Measurements from ENCODE around the gene CHCHD3. TPM values are rescaled to one million over a fixed set of nuclear protein-coding genes. Genes with fewer than 3 reads are reported as not detected.

Gene CHCHD3
- total RNA-seq, 4 donors from 2014 or later: 66.0 to 79.1 (median 70.0) TPM

DNA sequence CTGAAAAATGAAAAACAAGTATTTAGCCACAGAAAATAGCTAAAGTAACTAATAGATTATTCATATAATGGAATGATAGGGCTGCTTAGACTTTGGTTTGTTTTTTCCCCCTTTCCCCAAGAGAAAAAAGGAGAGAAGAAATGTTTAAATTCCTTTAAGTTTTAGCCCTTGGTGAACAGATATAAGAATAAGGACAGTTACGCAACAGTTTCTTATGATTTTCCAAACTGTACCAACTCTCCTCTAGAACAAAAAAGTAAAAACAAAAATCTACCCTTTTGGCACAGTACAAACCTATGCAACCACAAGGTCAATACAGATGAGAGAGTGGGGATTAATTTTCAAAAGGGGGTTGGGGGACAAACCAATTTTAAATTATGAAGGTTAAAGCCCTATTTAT is 227.7 kb downstream of the CHCHD3 start:
- Histone ChIP-seq H3K4me3 (replicated peaks in 1 of 3) (no peak overlapping the region), H3K9me3 (no peaks in the 10 kb centered on the region), H3K27me3 (no peaks in the 10 kb centered on the region), H3K36me3 (no peaks in the 10 kb centered on the region), H3K27ac (no peak overlapping the region), H3K4me1 (no peaks in the 10 kb centered on the region)
- intact Hi-C loops (cut with DNase I): no loop called here
- TF ChIP-seq, protein P1, sequence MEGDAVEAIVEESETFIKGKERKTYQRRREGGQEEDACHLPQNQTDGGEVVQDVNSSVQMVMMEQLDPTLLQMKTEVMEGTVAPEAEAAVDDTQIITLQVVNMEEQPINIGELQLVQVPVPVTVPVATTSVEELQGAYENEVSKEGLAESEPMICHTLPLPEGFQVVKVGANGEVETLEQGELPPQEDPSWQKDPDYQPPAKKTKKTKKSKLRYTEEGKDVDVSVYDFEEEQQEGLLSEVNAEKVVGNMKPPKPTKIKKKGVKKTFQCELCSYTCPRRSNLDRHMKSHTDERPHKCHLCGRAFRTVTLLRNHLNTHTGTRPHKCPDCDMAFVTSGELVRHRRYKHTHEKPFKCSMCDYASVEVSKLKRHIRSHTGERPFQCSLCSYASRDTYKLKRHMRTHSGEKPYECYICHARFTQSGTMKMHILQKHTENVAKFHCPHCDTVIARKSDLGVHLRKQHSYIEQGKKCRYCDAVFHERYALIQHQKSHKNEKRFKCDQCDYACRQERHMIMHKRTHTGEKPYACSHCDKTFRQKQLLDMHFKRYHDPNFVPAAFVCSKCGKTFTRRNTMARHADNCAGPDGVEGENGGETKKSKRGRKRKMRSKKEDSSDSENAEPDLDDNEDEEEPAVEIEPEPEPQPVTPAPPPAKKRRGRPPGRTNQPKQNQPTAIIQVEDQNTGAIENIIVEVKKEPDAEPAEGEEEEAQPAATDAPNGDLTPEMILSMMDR (IDR thresholded peaks at IDR 0.05): no peak
- no peak for TF ChIP-seq POLR2A (IDR thresholded peaks at IDR 0.05)
- WGBS, 2 donors: 99 to 100% methylated on average over 1 of the region's 1 CpG
- no peak for DNase-seq

DNA sequence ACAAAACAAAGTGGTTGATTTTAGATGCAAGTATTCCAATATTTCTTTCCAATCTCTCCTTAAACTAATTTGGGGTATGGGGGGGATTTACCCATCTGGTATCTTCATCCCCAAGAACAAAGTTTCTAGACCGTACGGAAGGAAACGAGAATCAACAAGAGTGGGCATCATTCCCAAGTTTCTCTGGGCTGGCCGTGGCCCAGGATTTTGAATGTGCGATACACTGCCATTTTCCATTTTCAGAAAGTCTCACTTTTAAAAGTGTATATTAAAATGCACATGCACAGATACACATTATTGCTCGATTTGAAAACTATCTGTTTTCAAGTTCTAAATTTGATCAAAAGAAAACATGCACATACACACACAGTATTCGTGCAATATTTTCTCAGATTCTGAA is 234.5 kb downstream of the CHCHD3 start:
- Histone ChIP-seq H3K9me3 (no peaks in the 10 kb centered on the region), H3K4me1 (no peaks in the 10 kb centered on the region), H3K36me3 (no peaks in the 10 kb centered on the region), H3K4me3 (replicated peaks in 1 of 3) (no peak overlapping the region), H3K27me3 (no peaks in the 10 kb centered on the region), H3K27ac (no peak overlapping the region)
- TF ChIP-seq, protein P1 (IDR thresholded peaks at IDR 0.05): no peak
- TF ChIP-seq POLR2A (IDR thresholded peaks at IDR 0.05): no peak
- intact Hi-C loops (cut with DNase I): no loop called here
- WGBS, 2 donors: 91 to 96% methylated on average over 7 of the region's 7 CpGs
- no peak for DNase-seq

DNA sequence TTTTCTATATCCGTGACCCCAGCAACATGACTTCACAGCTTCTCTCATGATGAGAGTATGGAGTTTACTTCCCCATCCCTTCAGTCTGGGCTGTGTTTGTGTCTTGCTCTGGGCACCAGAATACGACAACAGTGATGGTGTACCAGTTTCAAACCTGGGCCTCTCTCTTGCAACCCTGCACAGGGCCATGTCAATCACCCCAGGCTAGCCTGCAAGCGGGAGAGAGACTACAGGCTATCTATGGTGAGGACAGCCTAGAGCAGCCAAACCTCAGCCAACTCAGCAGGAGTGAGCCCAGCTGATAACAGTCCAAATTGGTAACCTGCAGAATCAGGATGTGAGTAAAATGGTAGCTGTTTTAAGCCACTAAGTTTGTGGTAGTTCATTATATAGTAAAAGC is 235.8 kb downstream of the CHCHD3 start:
- DNase-seq: no peak

DNA sequence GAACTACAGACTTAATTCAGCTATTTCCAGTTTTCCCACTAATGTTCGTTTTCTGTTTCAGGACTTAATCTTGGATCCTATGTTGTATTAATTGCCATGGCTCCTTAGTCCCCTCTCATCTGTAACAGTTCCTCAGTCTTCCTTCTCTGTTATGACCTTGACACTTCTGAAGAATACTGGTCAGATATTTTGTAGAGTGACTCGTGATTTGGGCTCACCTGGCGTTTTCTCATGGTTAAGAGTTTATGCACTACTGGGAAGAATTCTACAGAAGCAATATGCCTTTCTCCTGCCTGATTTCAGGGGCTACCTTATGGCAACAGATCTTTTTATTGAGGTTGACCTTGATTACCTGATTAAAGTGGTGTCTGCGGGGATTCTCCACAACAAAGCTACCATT is 239.4 kb downstream of the CHCHD3 start:
- no peaks in the 10 kb centered on the region for H3K9me3 ChIP-seq
- whole genome bisulfite sequencing, 2 donors: 97 to 98% methylated on average over 4 of the region's 4 CpGs
- H3K4me1 ChIP-seq: no peaks in the 10 kb centered on the region
- TF ChIP-seq POLR2A (IDR thresholded peaks at IDR 0.05): no peak
- TF ChIP-seq, protein P1 (IDR thresholded peaks at IDR 0.05): no peak
- intact Hi-C loops (cut with DNase I): no loop called here
- DNase-seq: no peak
- no peak overlapping the region for H3K27ac ChIP-seq
- H3K4me3 ChIP-seq (replicated peaks in 1 of 3): no peak overlapping the region
- H3K36me3 ChIP-seq: no peaks in the 10 kb centered on the region
- H3K27me3 ChIP-seq: no peaks in the 10 kb centered on the region

More for the DNA sequence above, 235.8 kb downstream of the CHCHD3 start:
- H3K27me3 ChIP-seq: no peaks in the 10 kb centered on the region
- no peaks in the 10 kb centered on the region for H3K9me3 ChIP-seq
- H3K27ac ChIP-seq: no peak overlapping the region
- H3K36me3 ChIP-seq: no peaks in the 10 kb centered on the region
- H3K4me3 ChIP-seq (replicated peaks in 1 of 3): no peak overlapping the region
- intact Hi-C loops (cut with DNase I): no loop called here
- no peaks in the 10 kb centered on the region for H3K4me1 ChIP-seq
- TF ChIP-seq POLR2A (IDR thresholded peaks at IDR 0.05): no peak
- TF ChIP-seq, protein P1 (IDR thresholded peaks at IDR 0.05): no peak
- 83 to 100% methylated on average over 3 of the region's 3 CpGs for WGBS, 2 donors

DNA sequence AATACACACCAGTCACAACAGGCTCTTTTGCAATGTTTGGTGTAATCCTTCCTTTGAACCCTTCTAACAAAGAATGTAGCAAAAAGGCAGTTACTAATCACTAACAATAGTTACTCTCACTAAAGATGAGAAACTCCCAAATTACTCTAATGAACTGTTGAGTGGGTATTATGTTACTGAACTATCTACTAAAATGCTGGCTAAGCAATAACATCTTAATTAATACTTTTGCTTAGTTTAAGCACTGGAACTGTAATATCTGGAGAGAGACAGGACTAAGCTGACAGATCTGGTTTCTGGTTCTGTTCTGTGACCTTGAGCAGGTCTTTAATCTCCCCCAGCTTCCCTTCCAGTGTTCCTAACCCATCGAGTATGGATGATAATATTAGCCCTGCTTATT is 241.7 kb downstream of the CHCHD3 start:
- Histone ChIP-seq H3K4me3 (replicated peaks in 1 of 3) (no peak overlapping the region), H3K9me3 (no peaks in the 10 kb centered on the region), H3K36me3 (no peaks in the 10 kb centered on the region), H3K27ac (no peak overlapping the region), H3K4me1 (no peaks in the 10 kb centered on the region), H3K27me3 (no peaks in the 10 kb centered on the region)
- intact Hi-C loops (cut with DNase I): no loop called here
- WGBS, 2 donors: 68 to 74% methylated on average over 1 of the region's 1 CpG
- TF ChIP-seq, protein P1 (IDR thresholded peaks at IDR 0.05): no peak
- no peak for TF ChIP-seq POLR2A (IDR thresholded peaks at IDR 0.05)
- DNase-seq: no peak

Measured in thyroid gland (tissue), 4 donors.